Hindlimb muscle (tissue), 1 donor: Measurements from ENCODE around the gene IQSEC1. TPM values are rescaled to one million over a fixed set of nuclear protein-coding genes. Genes with fewer than 3 reads are reported as not detected.
"Not testable (repeated sequence)": the region's sequence is repeated elsewhere in the genome, so short reads cannot be mapped to it uniquely, and the experiment has no call there.

Experiments
- DNase-seq: peaks from one replicate; pipeline ENCODE4 v3.0.0-alpha.2; 2013
- polyA plus RNA-seq: library from polyadenylated mRNA; unstranded; fragments of 120-200 nt; gene quantifications from one replicate; pipeline ENCODE4 v1.2.1, GENCODE V29; 2013; ENCODE audit not compliant: insufficient read length

Gene IQSEC1
- polyA plus RNA-seq, 1 donor, result 52.9 TPM

- DNase-seq, result no peak
Measured at GRCh38 chr3:12891391-12891984, 181.7 kb downstream of the IQSEC1 start.

GRCh38 chr3:12890610-12891390 lies 182.4 kb downstream of the IQSEC1 start:
- no peak for DNase-seq

- DNase-seq, result no peak
Measured at GRCh38 chr3:12886736-12887135, 186.5 kb downstream of the IQSEC1 start.

- no peak for DNase-seq
Measured at GRCh38 chr3:12886106-12886679, 187.0 kb downstream of the IQSEC1 start.

- DNase-seq, result no peak
Measured at GRCh38 chr3:12885583-12885930, 187.7 kb downstream of the IQSEC1 start.

GRCh38 chr3:12884790-12885582 lies 188.2 kb downstream of the IQSEC1 start:
- DNase-seq, result no peak

- DNase-seq, result no peak
Measured at GRCh38 chr3:12884186-12884680, 189.0 kb downstream of the IQSEC1 start.

GRCh38 chr3:12882336-12883310 lies 190.6 kb downstream of the IQSEC1 start:
- DNase-seq, result no peak

- not testable (repeated sequence) for DNase-seq
Measured at GRCh38 chr3:12881858-12882257, 191.4 kb downstream of the IQSEC1 start.

- DNase-seq, result no peak
Measured at GRCh38 chr3:12879191-12879815, 193.9 kb downstream of the IQSEC1 start.

GRCh38 chr3:12878758-12879157 lies 194.5 kb downstream of the IQSEC1 start:
- not testable (repeated sequence) for DNase-seq

- DNase-seq, result no peak
Measured at GRCh38 chr3:12878141-12878574, 195.1 kb downstream of the IQSEC1 start.

GRCh38 chr3:12877040-12877439 lies 196.2 kb downstream of the IQSEC1 start:
- DNase-seq, result no peak

GRCh38 chr3:12875857-12876836 lies 197.1 kb downstream of the IQSEC1 start:
- DNase-seq, result no peak

GRCh38 chr3:12871404-12871983 lies 201.7 kb downstream of the IQSEC1 start:
- no peak for DNase-seq

GRCh38 chr3:12870942-12871341 lies 202.3 kb downstream of the IQSEC1 start:
- no peak for DNase-seq

- DNase-seq, result no peak
Measured at GRCh38 chr3:12869035-12869621, 204.1 kb downstream of the IQSEC1 start.

GRCh38 chr3:12868039-12869034 lies 204.9 kb downstream of the IQSEC1 start:
- DNase-seq, result peak; percentile 89
